CD4-positive, alpha-beta T cell treated with Interleukin-12 subunit alpha and Interleukin-12 subunit beta, for 1 hour (primary cell): ENCODE data around the gene KCNJ16.

Experiments used
- DNase-seq: peaks from one replicate; pipeline ENCODE4 v3.0.0-alpha.2; 2020

KCNJ16 gene

GRCh38 chr17:70134777-70135176, 59.8 kb downstream of the KCNJ16 start:
- no peak for DNase-seq

GRCh38 chr17:70136131-70136530, 61.1 kb downstream of the KCNJ16 start:
- DNase-seq = no peak

- DNase-seq = no peak
Measured at GRCh38 chr17:70137451-70138230, 62.6 kb downstream of the KCNJ16 start.

GRCh38 chr17:70138291-70138865, 63.4 kb downstream of the KCNJ16 start:
- DNase-seq = no peak

- DNase-seq = no peak
Measured at GRCh38 chr17:70139449-70139993, 64.5 kb downstream of the KCNJ16 start.

- DNase-seq = peak; percentile 8
Measured at GRCh38 chr17:70144260-70144846, 69.3 kb downstream of the KCNJ16 start.

- DNase-seq = no peak
Measured at GRCh38 chr17:70153210-70153609, 78.2 kb downstream of the KCNJ16 start.

GRCh38 chr17:70157151-70157550, 82.1 kb downstream of the KCNJ16 start:
- no peak for DNase-seq

- DNase-seq = no peak
Measured at GRCh38 chr17:70158180-70158579, 83.2 kb downstream of the KCNJ16 start.

- no peak for DNase-seq
Measured at GRCh38 chr17:70158591-70158990, 83.6 kb downstream of the KCNJ16 start.

GRCh38 chr17:70159980-70160379, 85.0 kb downstream of the KCNJ16 start:
- no peak for DNase-seq

- no peak for DNase-seq
Measured at GRCh38 chr17:70161519-70161918, 86.5 kb downstream of the KCNJ16 start.

GRCh38 chr17:70165383-70165782, 90.4 kb downstream of the KCNJ16 start:
- DNase-seq = no peak

- DNase-seq = no peak
Measured at GRCh38 chr17:70166615-70167014, 91.6 kb downstream of the KCNJ16 start.

- DNase-seq = no peak
Measured at GRCh38 chr17:70168044-70168976, 93.3 kb downstream of the KCNJ16 start.

GRCh38 chr17:70168977-70169708, 94.1 kb downstream of the KCNJ16 start, which contains the start of gene KCNJ2:
Gene KCNJ2, plus strand, starts transcription at chr17:70169532. Its CDS starts 5,508 bp downstream, at chr17:70175040.
- DNase-seq = peak; percentile 40

- no peak for DNase-seq
Measured at GRCh38 chr17:70169709-70170597, 94.9 kb downstream of the KCNJ16 start.

- no peak for DNase-seq
Measured at GRCh38 chr17:70171159-70171558, 96.1 kb downstream of the KCNJ16 start.

GRCh38 chr17:70172449-70172848, 97.4 kb downstream of the KCNJ16 start:
- DNase-seq = no peak

GRCh38 chr17:70172923-70173322, 97.9 kb downstream of the KCNJ16 start:
- DNase-seq = no peak

- no peak for DNase-seq
Measured at GRCh38 chr17:70173681-70174080, 98.7 kb downstream of the KCNJ16 start.
